Nephron progenitor cell (in vitro differentiated cells): Measurements from ENCODE around the gene MCU.

Experiments used
- DNase-seq: peaks from one replicate; pipeline ENCODE4 v3.0.0; 2021
- H3K27ac Mint-ChIP-seq: 2 replicates; pipeline ENCODE4 v1.8.0; 2021; ENCODE audit warnings: mild to moderate bottlenecking, moderate library complexity, mixed read lengths
- H3K27me3 Mint-ChIP-seq: 2 replicates; pipeline ENCODE4 v1.8.0; 2021; ENCODE audit warnings: mild to moderate bottlenecking, low read depth, mixed read lengths; ENCODE audit not compliant: poor library complexity
- H3K36me3 Mint-ChIP-seq: 2 replicates; pipeline ENCODE4 v1.8.0; 2021; ENCODE audit warnings: low read depth, mixed read lengths
- H3K4me1 Mint-ChIP-seq: 2 replicates; pipeline ENCODE4 v1.8.0; 2021; ENCODE audit warnings: mixed read lengths
- H3K4me3 Mint-ChIP-seq: 2 replicates; pipeline ENCODE4 v1.8.0; 2021; ENCODE audit warnings: mild to moderate bottlenecking, moderate library complexity, mixed read lengths
- H3K9me3 Mint-ChIP-seq: 2 replicates; pipeline ENCODE4 v1.8.0; 2021; ENCODE audit warnings: mild to moderate bottlenecking, moderate library complexity, mixed read lengths
- TF ChIP-seq, protein P1 (sequence below): fragments of 200-600 bp; sonication (generic); IDR thresholded peaks from 2 replicates; pipeline ENCODE4 v1.5.0; 2021; ENCODE audit warnings: antibody characterized with exemption

MCU gene

DNA sequence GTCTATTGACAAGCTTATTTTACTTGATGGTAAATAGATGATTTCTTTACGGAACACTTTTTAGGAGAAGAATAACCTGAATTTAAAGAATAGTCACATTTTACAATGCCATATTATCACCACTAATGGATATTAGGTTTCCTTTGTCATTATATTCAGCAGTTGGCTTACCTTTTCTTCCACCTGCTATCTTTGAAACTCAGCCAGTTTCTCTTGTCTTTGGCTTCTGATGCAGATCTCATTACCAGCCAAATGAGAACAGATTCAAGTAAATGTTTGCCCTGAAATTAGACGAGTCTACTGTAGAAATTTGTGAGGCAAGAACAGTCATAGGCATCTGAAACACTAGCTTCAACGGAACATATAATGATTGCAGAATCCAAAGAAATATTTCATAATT is 116.1 kb downstream of the MCU start:
- Mint-ChIP-seq H3K27ac (no peak overlapping the region), H3K4me3 (no peak overlapping the region), H3K36me3 (peaks cover 11% of the 10 kb centered on the region), H3K9me3 (no peaks in the 10 kb centered on the region), H3K27me3 (no peaks in the 10 kb centered on the region), H3K4me1 (no peaks in the 10 kb centered on the region)
- TF ChIP-seq, protein P1, sequence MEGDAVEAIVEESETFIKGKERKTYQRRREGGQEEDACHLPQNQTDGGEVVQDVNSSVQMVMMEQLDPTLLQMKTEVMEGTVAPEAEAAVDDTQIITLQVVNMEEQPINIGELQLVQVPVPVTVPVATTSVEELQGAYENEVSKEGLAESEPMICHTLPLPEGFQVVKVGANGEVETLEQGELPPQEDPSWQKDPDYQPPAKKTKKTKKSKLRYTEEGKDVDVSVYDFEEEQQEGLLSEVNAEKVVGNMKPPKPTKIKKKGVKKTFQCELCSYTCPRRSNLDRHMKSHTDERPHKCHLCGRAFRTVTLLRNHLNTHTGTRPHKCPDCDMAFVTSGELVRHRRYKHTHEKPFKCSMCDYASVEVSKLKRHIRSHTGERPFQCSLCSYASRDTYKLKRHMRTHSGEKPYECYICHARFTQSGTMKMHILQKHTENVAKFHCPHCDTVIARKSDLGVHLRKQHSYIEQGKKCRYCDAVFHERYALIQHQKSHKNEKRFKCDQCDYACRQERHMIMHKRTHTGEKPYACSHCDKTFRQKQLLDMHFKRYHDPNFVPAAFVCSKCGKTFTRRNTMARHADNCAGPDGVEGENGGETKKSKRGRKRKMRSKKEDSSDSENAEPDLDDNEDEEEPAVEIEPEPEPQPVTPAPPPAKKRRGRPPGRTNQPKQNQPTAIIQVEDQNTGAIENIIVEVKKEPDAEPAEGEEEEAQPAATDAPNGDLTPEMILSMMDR: no peak
- DNase-seq: no peak

DNA sequence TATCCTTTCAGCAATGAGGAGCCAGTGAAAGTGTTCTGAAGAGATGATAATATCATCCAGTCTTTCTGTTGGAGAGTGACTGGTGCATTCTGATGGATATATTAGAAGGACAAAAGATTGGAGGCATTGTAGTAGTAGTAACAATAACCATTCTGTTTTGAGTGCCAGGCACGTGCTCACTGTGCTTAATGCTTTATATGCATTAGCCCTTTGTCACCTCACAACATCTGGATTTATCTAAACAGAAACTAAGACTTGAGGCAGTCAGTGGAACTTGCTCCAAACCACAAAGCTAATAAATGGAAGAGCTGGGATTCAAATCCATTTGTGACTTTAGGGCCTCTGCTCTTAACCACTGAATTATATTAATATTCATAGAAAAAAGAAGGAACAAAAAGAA is 117.1 kb downstream of the MCU start:
- DNase-seq: no peak
- peaks cover 11% of the 10 kb centered on the region for H3K36me3 Mint-ChIP-seq
- no peak overlapping the region for H3K4me3 Mint-ChIP-seq
- H3K27ac Mint-ChIP-seq: no peak overlapping the region
- H3K9me3 Mint-ChIP-seq: no peaks in the 10 kb centered on the region
- TF ChIP-seq, protein P1: no peak
- H3K27me3 Mint-ChIP-seq: no peaks in the 10 kb centered on the region
- no peaks in the 10 kb centered on the region for H3K4me1 Mint-ChIP-seq

DNA sequence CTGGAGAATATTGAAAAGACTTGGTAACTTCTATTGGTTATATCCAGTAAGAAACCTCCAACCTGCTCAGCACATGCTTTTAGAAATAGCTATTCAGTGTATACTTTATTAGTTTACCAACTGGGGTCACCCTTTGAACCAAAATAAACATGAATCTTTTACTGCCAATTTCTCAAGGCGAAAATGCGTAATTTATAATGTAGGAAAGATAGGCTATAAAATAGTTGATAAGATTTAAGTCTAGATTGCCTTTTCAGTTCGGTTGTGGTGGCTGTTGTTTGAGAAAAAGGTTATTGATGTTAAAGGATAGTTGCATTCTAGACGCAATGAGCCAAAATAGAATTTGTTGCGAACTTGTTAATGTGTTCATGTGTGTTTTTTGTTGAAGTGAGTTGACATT is 119.0 kb downstream of the MCU start:
- Mint-ChIP-seq H3K36me3 (peaks cover 11% of the 10 kb centered on the region), H3K27me3 (no peaks in the 10 kb centered on the region), H3K4me3 (no peak overlapping the region), H3K9me3 (no peaks in the 10 kb centered on the region), H3K27ac (peak overlapping the region; percentile 67), H3K4me1 (no peaks in the 10 kb centered on the region)
- TF ChIP-seq, protein P1: no peak
- DNase-seq: no peak

DNA sequence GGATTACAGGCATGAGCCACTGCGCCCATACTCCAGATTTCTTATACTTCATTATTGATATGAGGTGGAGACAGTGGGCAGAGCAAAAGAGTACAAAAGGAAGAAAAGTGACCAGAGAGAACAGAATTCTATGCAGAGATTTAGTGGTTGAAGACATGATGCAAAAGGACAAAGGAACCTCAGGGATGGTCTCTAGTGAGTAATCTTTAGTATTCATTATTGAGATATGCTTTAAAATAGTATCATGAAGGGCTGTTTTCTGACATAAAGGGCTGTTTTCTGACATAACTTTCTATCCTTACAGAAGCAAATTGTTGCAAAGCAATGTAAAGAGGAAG is 120.4 kb downstream of the MCU start:
- Mint-ChIP-seq H3K9me3 (no peaks in the 10 kb centered on the region), H3K4me3 (no peak overlapping the region), H3K27ac (no peak overlapping the region), H3K36me3 (peaks cover 11% of the 10 kb centered on the region), H3K4me1 (no peaks in the 10 kb centered on the region), H3K27me3 (no peaks in the 10 kb centered on the region)
- TF ChIP-seq, protein P1: no peak
- DNase-seq: no peak

DNA sequence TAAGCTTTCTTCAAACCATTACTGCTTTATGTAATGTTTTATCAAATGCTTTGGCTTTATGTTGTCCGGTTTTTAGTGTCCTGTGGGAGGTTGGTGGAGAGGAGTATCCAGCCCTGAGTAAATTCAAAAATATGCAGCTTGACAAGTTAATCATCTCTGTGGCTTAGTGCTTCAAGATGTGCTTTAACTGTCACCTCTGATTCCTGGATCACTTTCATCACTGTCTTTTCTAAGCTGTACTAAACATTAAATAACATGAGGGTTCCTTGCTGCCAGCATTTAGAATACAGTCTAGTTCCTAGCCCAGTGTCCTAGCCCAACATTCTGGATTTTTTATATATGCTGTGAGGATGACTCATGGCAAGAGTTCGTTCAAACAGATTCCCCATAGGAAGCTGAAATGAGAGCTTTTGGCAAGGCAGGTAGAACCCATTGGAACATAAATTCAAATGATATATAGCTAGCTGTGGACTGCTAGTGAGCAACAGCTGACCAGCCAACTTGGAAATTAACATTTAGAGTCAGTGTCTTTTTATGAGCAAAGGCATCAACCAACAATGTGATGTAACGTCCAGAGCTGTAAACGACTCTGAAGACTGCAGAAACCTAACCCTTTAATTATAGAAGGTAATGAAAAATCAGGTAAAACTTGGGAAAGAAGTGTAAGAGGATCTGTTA is 120.9 kb downstream of the MCU start:
- H3K27me3 Mint-ChIP-seq: no peaks in the 10 kb centered on the region
- no peak for DNase-seq
- no peak overlapping the region for H3K27ac Mint-ChIP-seq
- H3K9me3 Mint-ChIP-seq: no peaks in the 10 kb centered on the region
- no peaks in the 10 kb centered on the region for H3K4me1 Mint-ChIP-seq
- peaks cover 11% of the 10 kb centered on the region for H3K36me3 Mint-ChIP-seq
- TF ChIP-seq, protein P1: no peak
- no peak overlapping the region for H3K4me3 Mint-ChIP-seq

DNA sequence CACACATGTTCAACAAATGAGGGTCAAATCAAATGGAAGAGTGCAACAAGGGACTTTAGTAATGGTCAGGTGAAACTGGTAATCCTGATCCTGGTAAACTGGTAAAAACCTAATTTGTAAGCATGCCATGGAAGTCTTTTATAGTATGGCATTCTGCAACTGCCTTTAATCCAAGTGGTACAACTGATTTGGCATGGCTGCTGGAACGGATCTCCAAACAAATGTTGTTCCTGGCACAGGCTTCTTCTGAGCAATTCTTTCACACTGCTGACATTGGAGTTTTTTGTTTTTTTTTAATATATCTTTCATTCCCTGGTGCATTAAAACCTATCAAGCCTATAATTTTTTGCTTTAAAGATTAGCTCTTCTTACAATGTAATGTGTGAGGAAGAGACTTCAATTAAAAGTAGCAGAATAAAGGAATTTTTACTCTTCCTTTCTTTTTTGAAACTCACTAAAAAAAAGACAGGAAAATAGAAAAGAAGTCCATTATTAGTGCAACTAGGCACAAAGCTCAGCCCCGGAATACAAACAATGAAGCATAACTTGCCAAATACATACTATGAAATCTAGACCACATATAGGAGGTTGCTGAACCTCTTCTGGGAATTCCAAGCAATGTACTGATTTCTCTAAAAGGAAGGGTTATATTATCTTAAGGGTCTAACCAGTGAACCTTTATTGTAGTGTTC is 122.3 kb downstream of the MCU start:
- no peak overlapping the region for H3K4me3 Mint-ChIP-seq
- TF ChIP-seq, protein P1: no peak
- no peak for DNase-seq
- no peaks in the 10 kb centered on the region for H3K27me3 Mint-ChIP-seq
- no peaks in the 10 kb centered on the region for H3K9me3 Mint-ChIP-seq
- no peaks in the 10 kb centered on the region for H3K4me1 Mint-ChIP-seq
- H3K27ac Mint-ChIP-seq: no peak overlapping the region
- peaks cover 4% of the 10 kb centered on the region for H3K36me3 Mint-ChIP-seq
